Putamen (tissue), 1 donor: ENCODE data around the gene AKAP12.

Experiments
- DNase-seq: peaks from one replicate; pipeline ENCODE4 v3.0.0-alpha.2; 2016; ENCODE audit warnings: low spot score

AKAP12 gene, protein sequence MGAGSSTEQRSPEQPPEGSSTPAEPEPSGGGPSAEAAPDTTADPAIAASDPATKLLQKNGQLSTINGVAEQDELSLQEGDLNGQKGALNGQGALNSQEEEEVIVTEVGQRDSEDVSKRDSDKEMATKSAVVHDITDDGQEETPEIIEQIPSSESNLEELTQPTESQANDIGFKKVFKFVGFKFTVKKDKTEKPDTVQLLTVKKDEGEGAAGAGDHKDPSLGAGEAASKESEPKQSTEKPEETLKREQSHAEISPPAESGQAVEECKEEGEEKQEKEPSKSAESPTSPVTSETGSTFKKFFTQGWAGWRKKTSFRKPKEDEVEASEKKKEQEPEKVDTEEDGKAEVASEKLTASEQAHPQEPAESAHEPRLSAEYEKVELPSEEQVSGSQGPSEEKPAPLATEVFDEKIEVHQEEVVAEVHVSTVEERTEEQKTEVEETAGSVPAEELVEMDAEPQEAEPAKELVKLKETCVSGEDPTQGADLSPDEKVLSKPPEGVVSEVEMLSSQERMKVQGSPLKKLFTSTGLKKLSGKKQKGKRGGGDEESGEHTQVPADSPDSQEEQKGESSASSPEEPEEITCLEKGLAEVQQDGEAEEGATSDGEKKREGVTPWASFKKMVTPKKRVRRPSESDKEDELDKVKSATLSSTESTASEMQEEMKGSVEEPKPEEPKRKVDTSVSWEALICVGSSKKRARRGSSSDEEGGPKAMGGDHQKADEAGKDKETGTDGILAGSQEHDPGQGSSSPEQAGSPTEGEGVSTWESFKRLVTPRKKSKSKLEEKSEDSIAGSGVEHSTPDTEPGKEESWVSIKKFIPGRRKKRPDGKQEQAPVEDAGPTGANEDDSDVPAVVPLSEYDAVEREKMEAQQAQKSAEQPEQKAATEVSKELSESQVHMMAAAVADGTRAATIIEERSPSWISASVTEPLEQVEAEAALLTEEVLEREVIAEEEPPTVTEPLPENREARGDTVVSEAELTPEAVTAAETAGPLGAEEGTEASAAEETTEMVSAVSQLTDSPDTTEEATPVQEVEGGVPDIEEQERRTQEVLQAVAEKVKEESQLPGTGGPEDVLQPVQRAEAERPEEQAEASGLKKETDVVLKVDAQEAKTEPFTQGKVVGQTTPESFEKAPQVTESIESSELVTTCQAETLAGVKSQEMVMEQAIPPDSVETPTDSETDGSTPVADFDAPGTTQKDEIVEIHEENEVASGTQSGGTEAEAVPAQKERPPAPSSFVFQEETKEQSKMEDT (N-terminal part only)

DNA sequence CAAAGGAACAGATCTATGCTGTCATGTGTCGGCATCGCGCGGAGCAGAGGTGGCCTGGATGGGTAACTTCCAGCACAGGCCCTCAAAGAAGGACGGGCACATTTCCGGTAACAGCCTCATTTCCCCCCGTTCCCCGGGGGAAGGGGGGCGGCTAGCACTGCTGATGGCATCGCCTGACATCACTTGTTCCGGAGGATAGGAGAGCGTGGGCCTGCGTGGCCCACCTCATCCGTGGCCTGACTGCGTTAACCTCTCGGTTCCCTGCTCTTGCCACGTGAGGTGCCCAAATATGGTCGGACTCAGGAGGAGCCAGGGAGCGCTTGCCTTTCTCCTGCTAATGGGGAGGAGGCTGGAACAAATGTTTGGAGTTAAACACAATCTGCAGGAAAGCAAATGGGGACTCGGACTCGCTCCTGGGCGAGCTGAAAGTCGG lies at the start of gene AKAP12:
Gene AKAP12 (plus strand): TSS at position 365 of the 433 bp plus-strand sequence. CDS start 596 bp downstream, outside the sequence.
- DNase-seq: peak; percentile 66

DNA sequence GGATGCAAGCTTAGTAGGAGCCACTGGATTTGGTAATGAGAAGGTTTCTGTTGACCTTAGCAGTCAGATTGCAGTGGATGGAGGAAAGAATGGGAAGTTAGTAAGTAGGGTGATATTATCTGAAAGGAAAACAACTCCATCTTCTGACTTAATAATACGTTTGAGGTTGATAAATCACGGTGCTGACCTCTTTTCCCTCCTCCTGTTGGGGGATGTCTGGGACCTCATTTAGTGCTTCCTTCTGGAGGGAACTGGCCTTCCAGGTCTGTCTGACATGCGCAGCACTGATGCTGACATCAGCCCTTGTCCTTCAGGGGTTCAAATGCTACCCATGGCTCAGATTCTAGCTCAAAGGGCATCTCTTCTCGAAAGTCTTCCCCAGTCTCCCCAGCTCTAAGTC lies 48.2 kb upstream of the AKAP12 start:
- no peak for DNase-seq

DNA sequence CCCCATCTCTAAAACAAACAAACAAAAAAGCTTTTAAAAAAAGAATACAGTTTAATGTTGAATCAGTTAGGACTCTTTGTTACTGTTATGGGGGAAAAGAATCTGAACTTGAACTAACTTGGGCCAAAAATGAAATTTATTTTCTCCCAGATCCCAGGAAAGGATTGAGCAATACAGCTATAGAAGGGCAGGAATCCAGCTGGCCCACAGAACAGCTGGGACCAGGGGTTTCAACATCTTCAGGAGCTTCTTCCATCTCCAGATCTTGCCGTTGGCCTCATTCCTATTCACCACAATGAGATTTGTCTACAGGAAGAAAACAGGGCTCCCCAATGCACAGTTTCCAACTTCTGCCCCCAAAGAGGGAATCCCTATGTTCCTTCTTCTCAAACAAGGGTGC lies 43.2 kb upstream of the AKAP12 start:
- DNase-seq: no peak

GRCh38 chr6:151197556-151197955 lies 42.2 kb upstream of the AKAP12 start:
- DNase-seq: no peak

- DNase-seq: no peak
These were observed 39.8 kb upstream of the AKAP12 start for GRCh38 chr6:151199991-151200390.

DNA sequence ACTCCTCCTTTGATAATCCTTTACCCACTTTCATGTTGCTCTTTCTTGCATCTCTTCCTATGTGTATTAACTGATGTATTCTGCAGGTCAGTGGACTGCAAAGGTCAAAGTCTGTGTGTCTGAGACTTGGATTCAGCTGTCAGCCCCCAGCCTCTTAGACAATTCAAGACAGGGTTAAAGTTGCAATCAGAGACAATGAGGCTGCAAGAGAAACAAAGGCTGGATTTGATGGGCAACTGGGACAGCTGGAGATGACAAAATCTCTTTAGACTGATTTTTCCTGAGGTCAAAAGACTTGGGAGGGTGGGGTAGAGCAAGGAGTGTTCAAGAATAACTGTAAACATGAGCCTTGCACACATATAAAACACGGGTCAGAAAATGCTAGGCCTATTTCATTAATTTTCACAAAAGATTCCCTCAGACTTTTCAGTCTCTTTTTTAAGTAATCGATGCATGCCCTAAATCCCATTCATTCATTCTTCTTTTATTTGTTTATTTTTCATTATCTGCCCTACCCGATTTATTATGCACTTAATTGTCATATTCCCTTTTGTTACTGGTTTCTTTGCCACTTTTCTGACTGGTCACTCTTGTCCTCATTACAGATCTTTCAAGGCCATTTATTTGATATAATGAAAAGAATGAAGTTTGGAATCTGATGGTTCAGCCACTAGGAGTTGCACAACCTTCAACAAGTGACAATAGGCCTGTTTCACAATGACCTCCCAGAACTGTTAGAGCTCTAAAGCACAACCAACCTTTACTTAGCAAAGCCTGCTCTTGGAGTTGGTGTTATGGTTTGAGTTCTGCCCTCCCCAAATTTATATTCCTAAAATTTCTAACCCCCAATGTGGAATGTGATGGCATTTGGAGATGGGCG lies 33.8 kb upstream of the AKAP12 start:
- no peak for DNase-seq

DNA sequence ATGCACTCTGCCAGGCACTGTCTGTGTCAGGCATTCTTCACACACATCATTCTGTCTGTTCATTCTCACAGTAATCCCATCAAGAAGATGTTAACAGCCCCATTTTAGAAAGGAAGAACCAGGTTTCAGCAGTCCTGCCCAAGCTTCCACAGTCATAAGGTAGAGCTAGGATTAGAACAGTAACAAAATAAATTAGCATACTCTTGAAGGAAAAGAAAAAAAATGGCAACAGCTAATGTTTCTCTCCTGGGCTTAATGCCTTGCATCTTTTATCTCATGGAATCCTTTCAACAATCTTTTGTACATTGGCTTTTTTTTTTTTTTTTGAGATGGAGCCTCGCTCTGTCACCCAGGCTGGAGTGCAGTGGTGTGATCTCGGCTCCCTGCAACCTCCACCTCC lies 32.1 kb upstream of the AKAP12 start:
- DNase-seq: no peak

- no peak for DNase-seq
These were observed 30.5 kb upstream of the AKAP12 start for GRCh38 chr6:151209071-151209831.

- no peak for DNase-seq
These were observed 28.7 kb upstream of the AKAP12 start for GRCh38 chr6:151211075-151211474.

GRCh38 chr6:151213352-151213751 lies 26.4 kb upstream of the AKAP12 start:
- no peak for DNase-seq

DNA sequence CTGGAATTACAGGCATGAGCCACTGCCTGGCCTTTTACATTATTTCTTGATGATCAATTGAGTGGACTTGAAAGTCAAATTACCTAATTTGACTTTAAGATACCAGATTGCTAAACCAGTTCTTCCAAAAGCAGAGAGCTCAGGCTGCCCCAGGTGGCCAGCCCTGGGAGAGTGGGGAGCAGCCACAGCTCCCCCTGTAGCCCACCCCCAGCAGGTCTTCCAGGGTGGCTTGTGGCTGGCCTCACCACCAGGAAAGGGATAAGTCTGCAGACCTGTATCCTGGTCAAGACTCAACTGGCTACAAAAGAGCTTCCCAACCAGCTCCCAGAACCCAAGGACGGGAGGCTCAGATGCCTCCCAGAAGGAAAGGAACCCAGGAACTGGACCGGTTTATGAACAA lies 23.8 kb upstream of the AKAP12 start:
- DNase-seq: no peak

- no peak for DNase-seq
These were observed 23.0 kb upstream of the AKAP12 start for GRCh38 chr6:151216804-151217203.

- no peak for DNase-seq
These were observed 20.6 kb upstream of the AKAP12 start for GRCh38 chr6:151219192-151219591.

DNA sequence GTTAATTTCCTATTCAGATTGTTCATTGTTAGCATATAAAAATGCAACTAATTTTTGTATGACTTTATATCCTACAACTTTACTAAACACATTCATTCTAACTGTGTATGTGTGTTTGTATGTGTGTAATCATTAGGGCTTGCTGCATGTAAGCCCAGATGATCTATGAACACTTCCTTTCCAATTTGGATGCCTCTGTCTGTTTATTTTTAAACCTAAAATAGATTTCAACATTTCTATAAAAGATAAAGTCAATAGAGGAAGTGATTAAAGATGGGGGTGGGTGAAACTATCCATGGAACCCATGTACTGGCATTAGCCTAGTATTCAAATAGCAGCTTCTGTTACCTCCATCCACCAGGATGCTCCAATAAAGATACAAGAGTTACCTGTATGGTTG lies 15.7 kb upstream of the AKAP12 start:
- no peak for DNase-seq

DNA sequence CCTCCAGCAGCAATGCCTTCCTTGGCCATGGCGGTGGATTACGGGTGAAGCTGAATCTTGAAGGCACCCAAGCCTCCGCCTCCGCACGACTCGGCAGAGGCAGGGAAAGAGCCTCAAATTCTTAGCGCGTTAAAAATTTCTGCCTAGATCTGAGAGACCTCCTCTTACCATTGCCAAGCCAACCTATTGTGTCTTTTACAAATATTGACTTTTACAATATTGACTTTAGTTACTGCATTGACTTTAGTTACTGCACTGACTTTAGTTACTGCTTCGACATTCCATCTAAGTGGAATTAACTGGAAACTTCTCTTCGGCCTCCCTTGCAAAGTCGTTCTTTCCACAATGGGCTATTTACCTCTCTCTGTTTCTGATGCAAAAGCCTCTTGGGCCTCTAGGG lies 13.8 kb upstream of the AKAP12 start:
- DNase-seq: no peak

- DNase-seq: no peak
These were observed 10.9 kb upstream of the AKAP12 start for GRCh38 chr6:151228788-151229400.

DNA sequence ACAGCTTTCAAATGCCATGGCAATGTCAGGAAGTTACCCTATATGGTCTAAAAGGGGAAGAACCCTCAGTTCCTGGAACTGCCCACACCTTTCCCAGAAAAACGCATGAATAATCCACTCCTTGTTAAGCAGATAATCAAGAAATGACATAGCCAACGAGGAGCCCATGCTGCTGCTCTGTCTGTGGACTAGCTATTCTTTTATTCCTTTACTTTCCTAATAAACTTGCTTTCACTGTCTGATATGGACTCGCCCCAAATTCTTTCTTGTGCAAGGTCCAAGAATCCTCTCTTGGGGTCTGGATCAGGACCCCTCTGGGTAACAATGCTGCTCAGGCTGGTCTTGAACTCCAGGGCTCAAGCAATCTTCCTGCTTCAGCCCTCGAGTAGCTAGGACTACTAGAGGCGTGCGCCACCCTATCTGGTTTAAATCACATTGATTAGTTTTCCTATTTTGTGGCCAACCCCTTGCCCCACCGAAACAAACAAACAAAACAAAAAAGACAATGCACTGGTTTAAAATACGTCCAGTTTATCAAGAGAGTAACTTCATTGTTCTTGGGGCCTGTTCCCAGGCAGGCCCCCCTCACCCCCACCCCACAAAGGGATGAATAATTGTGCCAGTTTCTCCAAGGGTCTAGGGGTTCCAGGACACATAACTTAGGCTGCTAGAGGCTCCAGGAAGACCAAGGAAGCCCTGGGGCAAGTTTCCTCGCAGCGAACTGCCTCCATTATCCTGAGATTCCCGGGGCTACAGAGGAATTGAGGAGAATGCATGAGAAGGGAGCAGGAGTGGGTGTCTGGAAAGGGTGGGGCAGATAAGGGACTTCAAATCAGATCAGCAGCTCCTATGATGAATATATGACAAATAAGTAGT lies 10.1 kb upstream of the AKAP12 start:
- DNase-seq: no peak

GRCh38 chr6:151230277-151230577 lies 9.5 kb upstream of the AKAP12 start:
- DNase-seq: no peak

- no peak for DNase-seq
These were observed 6.9 kb upstream of the AKAP12 start for GRCh38 chr6:151232899-151233298.
